H1 (cell line): Measurements from ENCODE around the gene BAIAP2. TPM values are rescaled to one million over a fixed set of nuclear protein-coding genes. Genes with fewer than 3 reads are reported as not detected.

Experiments
- ASH2L ChIP-seq: fragments of 200-600, 300-600 bp; sonication (generic); IDR thresholded peaks from one replicate; pipeline ENCODE4 v1.7.1; 2017; ENCODE audit warnings: low read length
- BACH1 ChIP-seq: IDR thresholded peaks from 2 replicates; pipeline ENCODE4 v1.6.1; 2012; ENCODE audit warnings: low read length, improper control_type of control experiment
- CBX8 ChIP-seq: fragments of 300-800, 300-1000 bp; sonication (generic); IDR thresholded peaks from 2 replicates; pipeline ENCODE4 v1.7.1; 2016; ENCODE audit warnings: low read depth, low read length, borderline replicate concordance
- CHD7 ChIP-seq: fragments of 300-600 bp; sonication (generic); IDR thresholded peaks from 2 replicates; pipeline ENCODE4 v1.7.1; 2012; ENCODE audit warnings: low read length, moderate library complexity, mild to moderate bottlenecking, inconsistent platforms; ENCODE audit not compliant: insufficient replicate concordance
- CTCF ChIP-seq, 3 experiments: IDR thresholded peaks; 1 replicate in 2 of 3; 2 replicates in 1 of 3; pipeline versions ENCODE4 v1.5.1 to v1.6.1; 2011; ENCODE audit warnings: low read length in 3 of 3, mild to moderate bottlenecking in 3 of 3, inconsistent platforms in 2 of 3, low read depth in 1 of 3, moderate library complexity in 1 of 3; ENCODE audit not compliant: insufficient read depth in 1 of 3; ENCODE audit errors: control extremely low read depth in 1 of 3
- GTF2F1 ChIP-seq: IDR thresholded peaks from 2 replicates; pipeline ENCODE4 v1.6.1; 2012; ENCODE audit warnings: low read depth, low read length, improper control_type of control experiment, borderline replicate concordance
- POU5F1 ChIP-seq: IDR thresholded peaks from 2 replicates; pipeline ENCODE4 v1.6.1; 2011; ENCODE audit warnings: low read depth, mild to moderate bottlenecking, low read length, moderate library complexity
- SIRT6 ChIP-seq: IDR thresholded peaks from one replicate; pipeline ENCODE4 v1.7.1; 2012; ENCODE audit warnings: low read length, inconsistent platforms
- TAF7 ChIP-seq: optimal IDR thresholded peaks from 2 replicates; pipeline ENCODE3; 2011; ENCODE audit warnings: low read depth, mild to moderate bottlenecking, inconsistent platforms, low read length, moderate library complexity, borderline replicate concordance
- polyA plus RNA-seq, 7 experiments: library from polyadenylated mRNA; depleted of rRNA in 3 of 7; stranded (reverse) in 5 of 7; unstranded in 2 of 7; fragments of >200 nt in 5 of 7; fragments of 200-250 nt in 2 of 7; gene quantifications; 1 replicate in 5 of 7; 2 replicates in 1 of 7; 4 replicates in 1 of 7; pipeline versions ENCODE4 v1.2.1 to v1.2.3, GENCODE V29; 2011 to 2013; ENCODE audit warnings: missing spikeins in 2 of 7, mixed read lengths in 2 of 7
- total RNA-seq: library from RNA; stranded (reverse); fragmentation: NEBNext Ultra II Directional; extraction: Animal tissue kit (Norgen Biotek cat#: 25700); gene quantifications from 2 replicates; pipeline ENCODE4 v1.2.1, GENCODE V29; 2021

Gene BAIAP2
- total and polyA plus RNA-seq, 2 of the 8 experiments (the other 6 are each of a cell fraction or from before 2014, with no cell fraction given) = 10.0 to 22.8 TPM

- TF ChIP-seq CHD7 (no peak), BACH1 (no peak), ASH2L (no peak), CTCF (IDR thresholded peaks at IDR 0.05; ENCODE audit: control extremely low read depth in 1 of 3, insufficient read depth in 1 of 3, low read depth in 1 of 3, low read length in 3 of 3) (no peak), GTF2F1 (no peak), CBX8 (no peak), SIRT6 (no peak), TAF7 (no peak), POU5F1 (no peak)
Measured at GRCh38 chr17:81046770-81047359, 11.9 kb downstream of the BAIAP2 start (continued).
